WTC11 (cell line): ENCODE data around the gene RAD23B. TPM values are rescaled to one million over a fixed set of nuclear protein-coding genes. Genes with fewer than 3 reads are reported as not detected.

Experiments used
- AR ChIP-seq: fragments of 250-450 bp; sonication (Bioruptor Pico); IDR thresholded peaks from 2 replicates; pipeline ENCODE4 v1.9.0; 2021; ENCODE audit warnings: mild to moderate bottlenecking
- CREM ChIP-seq: sonication (generic); formaldehyde crosslinking; IDR thresholded peaks from 2 replicates; pipeline ENCODE4 v1.8.1; 2022; ENCODE audit warnings: mild to moderate bottlenecking, missing genetic modification reagents, moderate library complexity
- ESRRA ChIP-seq: sonication (generic); formaldehyde crosslinking; IDR thresholded peaks from 2 replicates; pipeline ENCODE4 v1.8.1; 2022; ENCODE audit warnings: mild to moderate bottlenecking, missing genetic modification reagents, borderline replicate concordance
- GABPB1 ChIP-seq: sonication (generic); formaldehyde crosslinking; IDR thresholded peaks from 2 replicates; pipeline ENCODE4 v1.8.1; 2023; ENCODE audit warnings: mild to moderate bottlenecking, missing genetic modification reagents
- MAX ChIP-seq: sonication (generic); formaldehyde crosslinking; IDR thresholded peaks from 2 replicates; pipeline ENCODE4 v1.8.0; 2022; ENCODE audit warnings: mild to moderate bottlenecking, missing genetic modification reagents
- MXD4 ChIP-seq: fragments of 250-450 bp; sonication (Bioruptor Pico); IDR thresholded peaks from 2 replicates; pipeline ENCODE4 v1.8.0; 2021; ENCODE audit warnings: mild to moderate bottlenecking, moderate library complexity, borderline replicate concordance
- MYBL2 ChIP-seq: sonication (generic); formaldehyde crosslinking; IDR thresholded peaks from 2 replicates; pipeline ENCODE4 v1.8.1; 2023; ENCODE audit warnings: mild to moderate bottlenecking, moderate library complexity, missing genetic modification reagents
- NFATC4 ChIP-seq: fragments of 250-450 bp; sonication (Bioruptor Pico); IDR thresholded peaks from 2 replicates; pipeline ENCODE4 v1.9.0; 2021; ENCODE audit warnings: mild to moderate bottlenecking
- NR3C1 ChIP-seq: sonication (generic); formaldehyde crosslinking; conservative IDR thresholded peaks from 2 replicates; pipeline ENCODE4 v1.8.1; 2023; ENCODE audit warnings: low read depth, mild to moderate bottlenecking, missing genetic modification reagents
- OVOL2 ChIP-seq: fragments of 250-450 bp; sonication (Bioruptor Pico); IDR thresholded peaks from 2 replicates; pipeline ENCODE4 v1.9.0; 2021; ENCODE audit warnings: mild to moderate bottlenecking, borderline replicate concordance
- SMAD3 ChIP-seq: sonication (generic); formaldehyde crosslinking; IDR thresholded peaks from 2 replicates; pipeline ENCODE4 v1.8.0; 2022; ENCODE audit warnings: missing genetic modification reagents, mild to moderate bottlenecking, borderline replicate concordance
- SP1 ChIP-seq: sonication (generic); formaldehyde crosslinking; conservative IDR thresholded peaks from 2 replicates; pipeline ENCODE4 v1.8.1; 2022; ENCODE audit warnings: missing genetic modification reagents
- TP53 ChIP-seq: sonication (generic); formaldehyde crosslinking; IDR thresholded peaks from 2 replicates; pipeline ENCODE4 v1.8.1; 2023; ENCODE audit warnings: mild to moderate bottlenecking, missing genetic modification reagents
- ZBTB21 ChIP-seq: sonication (generic); formaldehyde crosslinking; IDR thresholded peaks from 2 replicates; pipeline ENCODE4 v1.8.1; 2023; ENCODE audit warnings: mild to moderate bottlenecking, missing genetic modification reagents, borderline replicate concordance
- ZBTB43 ChIP-seq: sonication (generic); formaldehyde crosslinking; IDR thresholded peaks from 2 replicates; pipeline ENCODE4 v1.8.1; 2023; ENCODE audit warnings: mild to moderate bottlenecking, missing genetic modification reagents
- ZNF317 ChIP-seq: sonication (generic); formaldehyde crosslinking; IDR thresholded peaks from 2 replicates; pipeline ENCODE4 v1.8.1; 2023; ENCODE audit warnings: low read depth, mild to moderate bottlenecking, moderate library complexity, missing genetic modification reagents, borderline replicate concordance
- ZNF423 ChIP-seq: fragments of 250-450 bp; sonication (Bioruptor Pico); IDR thresholded peaks from 2 replicates; pipeline ENCODE4 v2.1.2; 2022; ENCODE audit warnings: mild to moderate bottlenecking, moderate library complexity
- ZNF532 ChIP-seq: fragments of 250-450 bp; sonication (Bioruptor Pico); IDR thresholded peaks from 2 replicates; pipeline ENCODE4 v1.9.0; 2021; ENCODE audit warnings: mild to moderate bottlenecking, borderline replicate concordance
- total RNA-seq: library from RNA; stranded (reverse); gene quantifications from 3 replicates; pipeline ENCODE4 v1.2.3, GENCODE V29; 2021
- TF ChIP-seq, protein P1 (sequence below): fragments of 200-600 bp; IDR thresholded peaks from 2 replicates; pipeline ENCODE4 v1.8.0; 2022; ENCODE audit warnings: antibody characterized with exemption
- TF ChIP-seq, protein P2 (sequence below): sonication (generic); formaldehyde crosslinking; IDR thresholded peaks from 2 replicates; pipeline ENCODE4 v1.8.0; 2023; ENCODE audit warnings: missing genetic modification reagents, mild to moderate bottlenecking, borderline replicate concordance
- TF ChIP-seq, protein P3 (sequence below): sonication (generic); formaldehyde crosslinking; IDR thresholded peaks from 2 replicates; pipeline ENCODE4 v1.8.0; 2022; ENCODE audit warnings: mild to moderate bottlenecking, missing genetic modification reagents

RAD23B gene
- total RNA-seq, 1 experiment from 2014 or later = 150 TPM

- peak; percentile 87; the same call in 1 of the 2 replicates for TF ChIP-seq NR3C1
- TF ChIP-seq TP53 (CRISPR knock-in tag) = peak; percentile 78; the same call in 1 of the 2 replicates
- no peak for TF ChIP-seq OVOL2
- TF ChIP-seq ZBTB21 (CRISPR knock-in tag) = peak; percentile 68; the same call in 1 of the 2 replicates
- no peak; the same call in 1 of the 2 replicates for TF ChIP-seq ESRRA (CRISPR knock-in tag)
- TF ChIP-seq ZNF317 (CRISPR knock-in tag) = no peak
- TF ChIP-seq ZNF532 (CRISPR knock-in tag) = no peak
- no peak; the same call in 1 of the 2 replicates for TF ChIP-seq MAX (CRISPR knock-in tag)
- no peak for TF ChIP-seq AR (CRISPR knock-in tag)
- peak; percentile 77 for TF ChIP-seq SP1 (CRISPR knock-in tag)
- peak; percentile 51; the same call in 1 of the 2 replicates for TF ChIP-seq CREM (CRISPR knock-in tag)
- 0 out of 2 replicates have a peak, but pooled peaks have one; percentile 48 for TF ChIP-seq NFATC4 (CRISPR knock-in tag)
- TF ChIP-seq, protein P1, sequence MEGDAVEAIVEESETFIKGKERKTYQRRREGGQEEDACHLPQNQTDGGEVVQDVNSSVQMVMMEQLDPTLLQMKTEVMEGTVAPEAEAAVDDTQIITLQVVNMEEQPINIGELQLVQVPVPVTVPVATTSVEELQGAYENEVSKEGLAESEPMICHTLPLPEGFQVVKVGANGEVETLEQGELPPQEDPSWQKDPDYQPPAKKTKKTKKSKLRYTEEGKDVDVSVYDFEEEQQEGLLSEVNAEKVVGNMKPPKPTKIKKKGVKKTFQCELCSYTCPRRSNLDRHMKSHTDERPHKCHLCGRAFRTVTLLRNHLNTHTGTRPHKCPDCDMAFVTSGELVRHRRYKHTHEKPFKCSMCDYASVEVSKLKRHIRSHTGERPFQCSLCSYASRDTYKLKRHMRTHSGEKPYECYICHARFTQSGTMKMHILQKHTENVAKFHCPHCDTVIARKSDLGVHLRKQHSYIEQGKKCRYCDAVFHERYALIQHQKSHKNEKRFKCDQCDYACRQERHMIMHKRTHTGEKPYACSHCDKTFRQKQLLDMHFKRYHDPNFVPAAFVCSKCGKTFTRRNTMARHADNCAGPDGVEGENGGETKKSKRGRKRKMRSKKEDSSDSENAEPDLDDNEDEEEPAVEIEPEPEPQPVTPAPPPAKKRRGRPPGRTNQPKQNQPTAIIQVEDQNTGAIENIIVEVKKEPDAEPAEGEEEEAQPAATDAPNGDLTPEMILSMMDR = no peak
- no peak for TF ChIP-seq MXD4 (CRISPR knock-in tag)
- no peak for TF ChIP-seq MYBL2 (CRISPR knock-in tag)
- peak; percentile 59; the same call in 1 of the 2 replicates for TF ChIP-seq GABPB1
- TF ChIP-seq ZBTB43 (CRISPR knock-in tag) = 0 out of 2 replicates have a peak, but pooled peaks have one; percentile 7
- TF ChIP-seq, protein P2, sequence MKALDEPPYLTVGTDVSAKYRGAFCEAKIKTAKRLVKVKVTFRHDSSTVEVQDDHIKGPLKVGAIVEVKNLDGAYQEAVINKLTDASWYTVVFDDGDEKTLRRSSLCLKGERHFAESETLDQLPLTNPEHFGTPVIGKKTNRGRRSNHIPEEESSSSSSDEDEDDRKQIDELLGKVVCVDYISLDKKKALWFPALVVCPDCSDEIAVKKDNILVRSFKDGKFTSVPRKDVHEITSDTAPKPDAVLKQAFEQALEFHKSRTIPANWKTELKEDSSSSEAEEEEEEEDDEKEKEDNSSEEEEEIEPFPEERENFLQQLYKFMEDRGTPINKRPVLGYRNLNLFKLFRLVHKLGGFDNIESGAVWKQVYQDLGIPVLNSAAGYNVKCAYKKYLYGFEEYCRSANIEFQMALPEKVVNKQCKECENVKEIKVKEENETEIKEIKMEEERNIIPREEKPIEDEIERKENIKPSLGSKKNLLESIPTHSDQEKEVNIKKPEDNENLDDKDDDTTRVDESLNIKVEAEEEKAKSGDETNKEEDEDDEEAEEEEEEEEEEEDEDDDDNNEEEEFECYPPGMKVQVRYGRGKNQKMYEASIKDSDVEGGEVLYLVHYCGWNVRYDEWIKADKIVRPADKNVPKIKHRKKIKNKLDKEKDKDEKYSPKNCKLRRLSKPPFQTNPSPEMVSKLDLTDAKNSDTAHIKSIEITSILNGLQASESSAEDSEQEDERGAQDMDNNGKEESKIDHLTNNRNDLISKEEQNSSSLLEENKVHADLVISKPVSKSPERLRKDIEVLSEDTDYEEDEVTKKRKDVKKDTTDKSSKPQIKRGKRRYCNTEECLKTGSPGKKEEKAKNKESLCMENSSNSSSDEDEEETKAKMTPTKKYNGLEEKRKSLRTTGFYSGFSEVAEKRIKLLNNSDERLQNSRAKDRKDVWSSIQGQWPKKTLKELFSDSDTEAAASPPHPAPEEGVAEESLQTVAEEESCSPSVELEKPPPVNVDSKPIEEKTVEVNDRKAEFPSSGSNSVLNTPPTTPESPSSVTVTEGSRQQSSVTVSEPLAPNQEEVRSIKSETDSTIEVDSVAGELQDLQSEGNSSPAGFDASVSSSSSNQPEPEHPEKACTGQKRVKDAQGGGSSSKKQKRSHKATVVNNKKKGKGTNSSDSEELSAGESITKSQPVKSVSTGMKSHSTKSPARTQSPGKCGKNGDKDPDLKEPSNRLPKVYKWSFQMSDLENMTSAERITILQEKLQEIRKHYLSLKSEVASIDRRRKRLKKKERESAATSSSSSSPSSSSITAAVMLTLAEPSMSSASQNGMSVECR (CRISPR knock-in tag) = peak; percentile 32; the same call in 1 of the 2 replicates
- TF ChIP-seq, protein P3, sequence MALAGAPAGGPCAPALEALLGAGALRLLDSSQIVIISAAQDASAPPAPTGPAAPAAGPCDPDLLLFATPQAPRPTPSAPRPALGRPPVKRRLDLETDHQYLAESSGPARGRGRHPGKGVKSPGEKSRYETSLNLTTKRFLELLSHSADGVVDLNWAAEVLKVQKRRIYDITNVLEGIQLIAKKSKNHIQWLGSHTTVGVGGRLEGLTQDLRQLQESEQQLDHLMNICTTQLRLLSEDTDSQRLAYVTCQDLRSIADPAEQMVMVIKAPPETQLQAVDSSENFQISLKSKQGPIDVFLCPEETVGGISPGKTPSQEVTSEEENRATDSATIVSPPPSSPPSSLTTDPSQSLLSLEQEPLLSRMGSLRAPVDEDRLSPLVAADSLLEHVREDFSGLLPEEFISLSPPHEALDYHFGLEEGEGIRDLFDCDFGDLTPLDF (CRISPR knock-in tag) = peak; percentile 81; the same call in 1 of the 2 replicates
- TF ChIP-seq SMAD3 (CRISPR knock-in tag) = peak; percentile 84; the same call in 1 of the 2 replicates
- no peak for TF ChIP-seq ZNF423 (CRISPR knock-in tag)
Measured at GRCh38 chr9:107282759-107283622, at the start of gene RAD23B (continued).
